GM12865 (cell line): ENCODE results near the gene MCF2L2.
A peak's percentile ranks its signal among the peaks of the same experiment; 100 is the strongest.
"Not testable (repeated sequence)": the region's sequence is repeated elsewhere in the genome, so short reads cannot be mapped to it uniquely, and the experiment has no call there.

Experiments used
- DNase-seq: peaks from one replicate; pipeline ENCODE4 v3.0.0; 2010; ENCODE audit warnings: low read depth
- H3K4me3 ChIP-seq: 2 replicates; pipeline ENCODE4 v1.5.1; 2011; ENCODE audit warnings: mild to moderate bottlenecking, low read depth, low read length, control low read depth
- TF ChIP-seq, protein P1 (sequence below): IDR thresholded peaks from 2 replicates; pipeline ENCODE4 v1.5.1; 2011; ENCODE audit warnings: low read length, control low read depth, low read depth, inconsistent platforms; ENCODE audit not compliant: insufficient read depth; ENCODE audit errors: missing control alignments

Gene MCF2L2

DNA sequence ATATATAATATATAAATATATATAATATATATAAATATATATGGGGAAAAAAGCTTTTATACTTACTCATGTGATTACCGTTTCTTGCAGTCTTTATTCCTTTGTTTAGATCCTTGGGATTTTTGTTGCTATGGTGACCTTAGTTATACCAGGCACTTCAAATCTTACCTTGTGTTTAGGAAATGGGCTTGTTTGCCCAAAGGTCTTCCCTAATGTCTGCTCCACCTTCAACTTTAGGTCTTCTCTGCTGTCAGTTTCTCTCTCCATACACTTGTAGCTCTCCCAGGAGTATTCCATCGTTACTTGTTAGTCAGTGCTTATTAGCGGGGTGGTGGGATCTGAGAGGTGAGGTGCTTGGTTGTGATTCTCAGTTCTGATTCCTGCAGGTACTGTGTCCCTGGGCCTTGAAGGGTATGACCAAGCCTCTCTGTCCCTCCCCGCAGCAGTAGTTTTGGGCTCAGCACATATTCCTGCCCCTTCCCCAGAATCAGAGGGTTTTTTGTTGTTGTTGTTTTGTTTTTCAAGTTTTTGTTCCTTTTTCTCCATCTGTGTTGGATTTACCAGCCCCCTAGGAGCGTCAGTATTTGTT, 256.3 kb downstream of the MCF2L2 start:
- H3K4me3 ChIP-seq: no peak overlapping the region
- no peak for DNase-seq
- TF ChIP-seq, protein P1, sequence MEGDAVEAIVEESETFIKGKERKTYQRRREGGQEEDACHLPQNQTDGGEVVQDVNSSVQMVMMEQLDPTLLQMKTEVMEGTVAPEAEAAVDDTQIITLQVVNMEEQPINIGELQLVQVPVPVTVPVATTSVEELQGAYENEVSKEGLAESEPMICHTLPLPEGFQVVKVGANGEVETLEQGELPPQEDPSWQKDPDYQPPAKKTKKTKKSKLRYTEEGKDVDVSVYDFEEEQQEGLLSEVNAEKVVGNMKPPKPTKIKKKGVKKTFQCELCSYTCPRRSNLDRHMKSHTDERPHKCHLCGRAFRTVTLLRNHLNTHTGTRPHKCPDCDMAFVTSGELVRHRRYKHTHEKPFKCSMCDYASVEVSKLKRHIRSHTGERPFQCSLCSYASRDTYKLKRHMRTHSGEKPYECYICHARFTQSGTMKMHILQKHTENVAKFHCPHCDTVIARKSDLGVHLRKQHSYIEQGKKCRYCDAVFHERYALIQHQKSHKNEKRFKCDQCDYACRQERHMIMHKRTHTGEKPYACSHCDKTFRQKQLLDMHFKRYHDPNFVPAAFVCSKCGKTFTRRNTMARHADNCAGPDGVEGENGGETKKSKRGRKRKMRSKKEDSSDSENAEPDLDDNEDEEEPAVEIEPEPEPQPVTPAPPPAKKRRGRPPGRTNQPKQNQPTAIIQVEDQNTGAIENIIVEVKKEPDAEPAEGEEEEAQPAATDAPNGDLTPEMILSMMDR: no peak

DNA sequence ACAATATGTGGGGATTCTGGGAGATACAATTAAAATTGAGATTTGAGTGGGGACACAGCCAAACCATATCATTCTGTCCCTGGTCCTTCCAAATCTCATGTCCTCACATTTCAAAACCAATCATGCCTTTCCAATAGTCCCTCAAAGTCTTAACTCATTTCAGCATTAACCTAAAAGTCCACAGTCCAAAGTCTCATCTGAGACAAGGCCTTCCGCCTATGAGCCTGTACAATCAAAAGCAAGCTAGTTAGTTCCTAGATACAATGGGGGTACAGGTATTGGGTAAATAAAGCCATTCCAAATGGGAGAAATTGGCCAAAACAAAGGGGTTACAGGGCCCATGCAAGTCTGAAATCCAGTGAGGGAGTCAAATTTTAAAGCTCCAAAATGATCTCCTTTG, 260.4 kb downstream of the MCF2L2 start:
- not testable (repeated sequence) for DNase-seq, H3K4me3 ChIP-seq

DNA sequence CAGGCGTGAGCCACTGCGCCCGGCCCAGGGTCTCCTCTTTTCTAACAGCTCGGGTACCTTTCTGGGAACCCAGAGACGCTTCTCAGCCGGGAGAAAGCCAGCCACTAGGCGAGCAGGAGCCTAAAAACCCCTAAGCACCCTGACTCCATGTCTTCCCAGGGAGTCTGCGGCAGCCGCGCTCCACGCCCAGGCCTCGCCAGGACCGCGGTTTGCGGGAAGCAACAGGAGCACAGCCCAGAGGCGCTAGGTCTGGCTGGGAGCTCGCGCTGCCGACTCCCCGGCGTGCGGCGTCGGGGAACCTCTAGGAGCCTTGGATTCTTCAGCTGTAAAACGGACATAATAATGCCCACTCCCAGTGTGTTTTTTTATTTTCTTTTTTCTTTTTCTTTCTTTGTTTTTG, 264.9 kb downstream of the MCF2L2 start:
- TF ChIP-seq, protein P1: no peak
- no peak overlapping the region for H3K4me3 ChIP-seq
- DNase-seq: no peak

DNA sequence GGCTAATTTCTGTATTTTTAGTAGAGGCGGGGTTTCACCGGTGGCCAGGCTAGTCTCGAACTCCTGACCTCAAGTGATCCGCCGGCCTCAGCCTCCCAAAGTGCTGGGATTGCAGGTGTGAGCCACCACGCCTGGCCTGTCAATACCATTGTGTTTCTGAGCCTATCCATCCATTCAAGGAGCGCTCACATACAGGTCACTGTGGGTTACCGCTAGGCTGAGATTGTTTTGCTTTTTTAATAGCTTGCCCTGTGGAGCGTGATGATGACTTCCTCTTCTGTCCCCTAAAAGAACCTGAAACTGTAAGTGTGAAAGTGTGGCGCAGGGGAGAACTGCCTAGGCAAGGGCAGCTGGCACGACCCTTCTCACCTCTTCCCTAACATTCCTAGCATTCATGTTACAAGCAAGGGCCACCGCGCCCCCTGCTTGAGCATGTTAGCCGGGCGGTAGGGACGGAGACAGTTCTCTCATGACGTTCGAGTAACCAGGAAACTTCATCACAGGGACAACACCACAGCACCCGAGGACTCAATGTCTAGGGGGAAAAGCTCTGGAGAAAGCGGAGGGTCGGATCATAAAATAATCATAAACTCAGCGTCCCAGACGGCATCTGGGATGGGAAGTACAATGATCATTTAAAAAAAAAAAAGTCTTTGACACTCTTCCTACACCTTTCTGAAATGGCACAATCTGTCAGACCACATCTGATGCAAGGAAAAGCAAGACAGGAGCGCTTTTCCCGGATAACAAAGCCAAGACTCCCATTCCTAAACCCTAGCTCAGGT, 266.7 kb downstream of the MCF2L2 start:
- TF ChIP-seq, protein P1: no peak
- DNase-seq: peak; percentile 95

DNA sequence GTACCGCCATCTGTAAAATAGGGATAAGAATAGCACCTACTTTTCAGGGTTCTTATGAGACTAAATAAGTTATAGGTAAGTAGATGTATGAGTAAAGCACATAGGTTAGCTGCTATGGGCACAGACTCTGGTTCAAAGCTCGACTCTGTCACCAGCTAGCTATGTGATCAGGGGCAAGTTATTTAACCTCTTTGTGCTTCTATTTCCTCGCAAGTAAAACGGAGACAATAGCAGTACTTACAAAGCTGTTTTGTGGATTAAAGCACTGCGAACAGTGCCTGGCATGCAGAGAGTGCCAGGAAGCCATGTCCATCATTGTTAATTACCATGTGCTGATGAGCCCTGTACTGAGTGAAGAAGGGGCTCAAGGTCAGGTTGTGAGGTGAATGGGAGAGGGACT, 267.8 kb downstream of the MCF2L2 start:
- no peak overlapping the region; the same call in 1 of the 2 replicates for H3K4me3 ChIP-seq
- TF ChIP-seq, protein P1: no peak
- DNase-seq: no peak

More for the DNA sequence above, 266.7 kb downstream of the MCF2L2 start:
- peak overlapping the region; percentile 81 for H3K4me3 ChIP-seq

DNA sequence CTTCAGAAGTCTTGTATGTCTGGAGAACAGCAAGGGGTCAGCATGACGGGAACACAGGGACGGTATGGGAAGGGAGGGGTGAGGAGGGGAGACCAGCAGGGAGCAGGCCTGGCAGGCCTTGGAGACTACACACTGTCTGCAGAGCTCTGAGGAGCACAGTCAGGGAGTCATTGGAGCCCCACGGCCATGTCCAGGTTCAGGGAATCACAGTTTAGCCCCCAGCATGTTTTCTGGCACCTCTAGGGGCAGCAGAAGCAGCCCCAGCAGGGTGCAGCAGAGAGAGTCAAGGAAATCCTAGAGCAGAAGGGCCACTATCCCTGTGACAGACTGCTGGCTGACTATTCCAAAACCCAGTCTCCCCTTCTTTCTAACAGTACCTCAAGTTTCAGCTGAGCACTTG, 269.1 kb downstream of the MCF2L2 start:
- TF ChIP-seq, protein P1: peak; percentile 39
- no peak overlapping the region; the same call in 1 of the 2 replicates for H3K4me3 ChIP-seq
- peak; percentile 46 for DNase-seq

DNA sequence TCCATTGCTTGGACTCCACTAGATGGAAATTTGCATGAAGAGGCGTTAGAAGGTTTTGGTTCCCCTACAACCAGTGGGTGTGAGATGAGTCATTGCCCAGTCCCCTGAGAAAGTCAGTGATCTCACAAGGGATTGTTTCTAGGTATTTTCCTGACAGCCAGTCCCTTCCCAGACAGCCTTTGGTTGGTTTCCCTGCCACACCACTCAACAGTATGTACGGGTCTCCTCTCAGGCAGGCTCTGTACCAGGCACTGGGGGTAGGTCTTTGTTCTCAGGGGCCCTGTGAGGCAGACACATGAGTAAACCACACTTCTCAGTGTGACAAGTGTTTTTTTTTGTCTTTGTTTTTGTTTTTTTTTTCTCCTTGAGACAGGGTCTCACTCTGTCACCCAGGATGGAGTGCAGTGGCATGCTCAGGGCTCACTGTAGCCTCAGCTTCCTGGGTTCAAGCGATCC, 269.8 kb downstream of the MCF2L2 start:
- no peak overlapping the region for H3K4me3 ChIP-seq
- TF ChIP-seq, protein P1: no peak
- DNase-seq: peak; percentile 94
